Tibial nerve (tissue), 4 donors: Measurements from ENCODE around the gene USP32.

Source experiments
- EP300 ChIP-seq, 2 donors: sonication (generic); formaldehyde crosslinking; IDR thresholded peaks; one replicate each; pipeline ENCODE4 v1.6.1; 2017; ENCODE audit warnings: antibody characterized with exemption in 2 of 2, mild to moderate bottlenecking in 1 of 2
- POLR2A ChIP-seq, 2 donors: fragments of 450-650 bp; IDR thresholded peaks; one replicate each; pipeline ENCODE4 v1.6.1; 2017; ENCODE audit warnings: antibody characterized with exemption in 2 of 2, mild to moderate bottlenecking in 2 of 2, moderate library complexity in 2 of 2
- TF ChIP-seq, protein P1 (sequence below), 5 experiments: fragments of 200-600 bp in 3 of 5; fragments of 450-650 bp in 2 of 5; sonication (generic) in 3 of 5; IDR thresholded peaks; one replicate each; pipeline ENCODE4 v1.5.1; 2016 to 2019; ENCODE audit warnings: antibody characterized with exemption in 5 of 5, mild to moderate bottlenecking in 3 of 5, moderate library complexity in 2 of 5

DNA sequence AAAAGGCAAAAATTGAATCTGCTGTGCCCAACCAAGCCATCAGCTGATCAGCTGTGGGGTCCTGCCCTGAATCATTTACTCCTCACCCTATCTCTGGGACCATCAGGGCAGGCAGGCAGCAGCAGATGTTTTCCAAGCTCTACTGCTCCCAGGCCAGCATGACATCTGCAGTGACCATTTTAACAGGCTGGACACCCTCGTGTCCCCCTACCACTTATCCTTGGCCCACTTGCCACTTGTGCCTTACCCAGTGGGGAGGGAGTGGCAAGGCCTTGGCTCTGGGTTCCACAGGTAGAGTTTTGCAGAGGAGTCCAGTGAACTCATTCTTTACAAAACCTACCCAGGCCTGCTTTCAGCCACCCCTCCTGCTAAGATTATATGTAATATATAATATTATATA, 254.2 kb downstream of the USP32 start:
- TF ChIP-seq, protein P1, sequence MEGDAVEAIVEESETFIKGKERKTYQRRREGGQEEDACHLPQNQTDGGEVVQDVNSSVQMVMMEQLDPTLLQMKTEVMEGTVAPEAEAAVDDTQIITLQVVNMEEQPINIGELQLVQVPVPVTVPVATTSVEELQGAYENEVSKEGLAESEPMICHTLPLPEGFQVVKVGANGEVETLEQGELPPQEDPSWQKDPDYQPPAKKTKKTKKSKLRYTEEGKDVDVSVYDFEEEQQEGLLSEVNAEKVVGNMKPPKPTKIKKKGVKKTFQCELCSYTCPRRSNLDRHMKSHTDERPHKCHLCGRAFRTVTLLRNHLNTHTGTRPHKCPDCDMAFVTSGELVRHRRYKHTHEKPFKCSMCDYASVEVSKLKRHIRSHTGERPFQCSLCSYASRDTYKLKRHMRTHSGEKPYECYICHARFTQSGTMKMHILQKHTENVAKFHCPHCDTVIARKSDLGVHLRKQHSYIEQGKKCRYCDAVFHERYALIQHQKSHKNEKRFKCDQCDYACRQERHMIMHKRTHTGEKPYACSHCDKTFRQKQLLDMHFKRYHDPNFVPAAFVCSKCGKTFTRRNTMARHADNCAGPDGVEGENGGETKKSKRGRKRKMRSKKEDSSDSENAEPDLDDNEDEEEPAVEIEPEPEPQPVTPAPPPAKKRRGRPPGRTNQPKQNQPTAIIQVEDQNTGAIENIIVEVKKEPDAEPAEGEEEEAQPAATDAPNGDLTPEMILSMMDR (IDR thresholded peaks at IDR 0.05), result no peak
- no peak for TF ChIP-seq EP300 (IDR thresholded peaks at IDR 0.05)
- no peak for TF ChIP-seq POLR2A (IDR thresholded peaks at IDR 0.05)
